Measurements from ENCODE around the gene EIF6. TPM values are rescaled to one million over a fixed set of nuclear protein-coding genes. Genes with fewer than 3 reads are reported as not detected.

Gene EIF6
- polyA plus RNA-seq, 1 experiment = 133 TPM

DNA sequence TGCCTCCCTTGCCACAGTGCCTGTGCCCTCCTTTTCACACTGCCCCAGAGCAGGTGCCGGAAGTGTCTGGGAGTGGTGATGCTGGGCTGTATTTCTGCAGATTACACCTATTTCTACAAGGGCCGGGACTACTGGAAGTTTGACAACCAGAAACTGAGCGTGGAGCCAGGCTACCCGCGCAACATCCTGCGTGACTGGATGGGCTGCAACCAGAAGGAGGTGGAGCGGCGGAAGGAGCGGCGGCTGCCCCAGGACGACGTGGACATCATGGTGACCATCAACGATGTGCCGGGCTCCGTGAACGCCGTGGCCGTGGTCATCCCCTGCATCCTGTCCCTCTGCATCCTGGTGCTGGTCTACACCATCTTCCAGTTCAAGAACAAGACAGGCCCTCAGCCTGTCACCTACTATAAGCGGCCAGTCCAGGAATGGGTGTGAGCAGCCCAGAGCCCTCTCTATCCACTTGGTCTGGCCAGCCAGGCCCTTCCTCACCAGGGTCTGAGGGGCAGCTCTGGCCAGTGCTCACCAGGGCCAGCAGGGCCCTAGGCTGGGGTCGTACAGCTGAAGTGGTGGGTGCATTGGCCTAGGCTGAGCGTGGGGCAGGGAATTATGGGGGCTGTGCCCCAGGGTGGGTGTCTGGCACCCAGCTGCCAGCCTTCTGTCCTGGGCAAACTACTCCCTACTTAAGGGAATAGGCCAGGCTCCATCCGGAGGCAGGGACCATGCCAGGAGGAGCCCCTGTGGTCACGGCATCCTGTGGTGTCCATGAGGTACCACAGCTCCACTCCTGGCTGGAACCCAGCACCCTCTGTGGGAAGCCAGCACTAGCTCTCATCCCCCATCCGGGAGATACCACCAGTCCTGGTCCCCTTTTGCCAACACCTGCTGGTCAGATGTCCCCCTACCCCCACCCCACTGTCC is 10.1 kb downstream of the EIF6 start:
- Histone ChIP-seq H3K4me3 (ENCODE audit: low read depth, low read length) (no peak overlapping the region), H3K27ac (ENCODE audit: low read depth, low read length) (no peak overlapping the region), H3K9me3 (ENCODE audit: control insufficient read depth, insufficient read depth, low read length) (no peaks in the 10 kb centered on the region; the same call in 1 of the 2 replicates), H3K27me3 (ENCODE audit: control insufficient read depth, insufficient read depth, low read length) (no peaks in the 10 kb centered on the region)
- ChIA-PET POLR2A (interaction anchor here (0.6 to 0.8 kb wide), 2 partner anchors 10 to 208 kb away, joined by 3 read pairs; partner anchors contain the start of gene EIF6), CTCF (interaction anchor here (3.5 kb wide), 1 partner anchor 130 kb away, joined by 10 read pairs; no protein-coding TSS in a partner anchor)
- DNase-seq (ENCODE audit: low read depth, low spot score) = no peak
- TF ChIP-seq, protein P1, sequence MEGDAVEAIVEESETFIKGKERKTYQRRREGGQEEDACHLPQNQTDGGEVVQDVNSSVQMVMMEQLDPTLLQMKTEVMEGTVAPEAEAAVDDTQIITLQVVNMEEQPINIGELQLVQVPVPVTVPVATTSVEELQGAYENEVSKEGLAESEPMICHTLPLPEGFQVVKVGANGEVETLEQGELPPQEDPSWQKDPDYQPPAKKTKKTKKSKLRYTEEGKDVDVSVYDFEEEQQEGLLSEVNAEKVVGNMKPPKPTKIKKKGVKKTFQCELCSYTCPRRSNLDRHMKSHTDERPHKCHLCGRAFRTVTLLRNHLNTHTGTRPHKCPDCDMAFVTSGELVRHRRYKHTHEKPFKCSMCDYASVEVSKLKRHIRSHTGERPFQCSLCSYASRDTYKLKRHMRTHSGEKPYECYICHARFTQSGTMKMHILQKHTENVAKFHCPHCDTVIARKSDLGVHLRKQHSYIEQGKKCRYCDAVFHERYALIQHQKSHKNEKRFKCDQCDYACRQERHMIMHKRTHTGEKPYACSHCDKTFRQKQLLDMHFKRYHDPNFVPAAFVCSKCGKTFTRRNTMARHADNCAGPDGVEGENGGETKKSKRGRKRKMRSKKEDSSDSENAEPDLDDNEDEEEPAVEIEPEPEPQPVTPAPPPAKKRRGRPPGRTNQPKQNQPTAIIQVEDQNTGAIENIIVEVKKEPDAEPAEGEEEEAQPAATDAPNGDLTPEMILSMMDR (IDR thresholded peaks at IDR 0.05; ENCODE audit: low read depth, low read length) = no peak

DNA sequence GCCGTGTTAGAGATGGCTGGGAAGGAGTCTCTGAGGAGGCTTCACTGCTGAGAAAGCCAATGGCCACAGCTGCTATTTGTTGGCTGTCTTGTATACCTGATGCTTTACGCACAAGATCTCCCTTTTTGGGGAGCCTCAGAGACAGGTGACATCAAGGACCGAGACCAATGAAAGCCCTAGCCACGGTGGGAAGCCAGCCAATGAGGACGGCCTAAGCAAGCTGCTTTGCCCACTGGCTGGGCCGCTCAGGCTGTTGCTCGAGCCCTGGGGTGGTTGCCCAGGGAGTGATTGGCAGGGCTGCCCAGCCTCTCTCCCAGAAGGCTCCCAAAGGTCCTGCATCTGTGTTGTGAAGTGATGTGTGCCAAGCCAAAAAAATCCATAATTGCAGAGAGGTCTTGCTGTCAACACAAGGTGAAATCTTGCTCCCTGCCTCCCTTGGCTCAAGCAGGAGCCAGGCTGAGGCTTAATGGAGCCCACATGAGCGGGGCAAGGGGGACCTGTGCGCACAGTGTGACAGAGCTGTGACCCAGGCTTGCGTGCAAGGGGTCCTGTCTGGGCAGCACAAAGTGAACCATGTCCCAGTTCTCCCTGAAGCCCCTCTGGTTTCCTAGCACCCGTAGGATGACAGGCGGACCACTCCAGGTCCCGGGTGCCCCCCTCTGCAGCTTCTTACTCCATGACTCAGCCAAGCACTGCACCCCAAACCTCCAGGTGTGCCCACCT is 11.0 kb downstream of the EIF6 start:
- Histone ChIP-seq H3K27ac (ENCODE audit: low read depth, low read length) (no peak overlapping the region), H3K27me3 (ENCODE audit: control insufficient read depth, insufficient read depth, low read length) (no peaks in the 10 kb centered on the region), H3K4me3 (ENCODE audit: low read depth, low read length) (no peak overlapping the region), H3K9me3 (ENCODE audit: control insufficient read depth, insufficient read depth, low read length) (no peaks in the 10 kb centered on the region; the same call in 1 of the 2 replicates)
- TF ChIP-seq, protein P1 (IDR thresholded peaks at IDR 0.05; ENCODE audit: low read depth, low read length) = no peak
- no peak for DNase-seq (ENCODE audit: low read depth, low spot score)
- ChIA-PET POLR2A (interaction anchor here (0.7 to 0.8 kb wide), 2 partner anchors 127 to 275 kb away, joined by 3 to 4 read pairs; no protein-coding TSS in a partner anchor), CTCF (interaction anchor here (1.0 to 3.5 kb wide), 3 partner anchors 129 to 191 kb away, joined by 5 to 13 read pairs (median 10); no protein-coding TSS in a partner anchor)

DNA sequence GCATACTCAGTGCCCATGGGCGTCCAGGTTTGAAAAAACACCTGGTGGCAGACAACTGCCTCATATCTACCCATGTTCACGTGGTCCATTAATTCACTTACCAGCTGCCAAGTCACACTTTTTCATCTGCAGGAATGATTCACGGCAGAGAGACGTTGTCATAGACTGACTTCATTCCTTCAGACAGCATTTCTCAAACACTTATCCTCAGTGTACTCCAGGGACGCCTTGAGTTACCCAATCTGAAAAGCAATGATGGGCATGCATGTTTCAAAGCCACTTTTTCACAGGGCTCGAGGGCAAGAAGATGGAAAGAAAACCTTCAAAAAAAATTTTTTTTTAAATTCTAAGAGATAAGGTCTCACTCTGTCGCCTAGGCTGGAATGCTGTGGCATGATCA is 12.7 kb downstream of the EIF6 start:
- CTCF ChIA-PET = interaction anchor here (0.5 to 3.5 kb wide), 3 partner anchors 123 to 176 kb away, joined by 3 to 10 read pairs (median 6); no protein-coding TSS in a partner anchor
- TF ChIP-seq, protein P1 (IDR thresholded peaks at IDR 0.05; ENCODE audit: low read depth, low read length) = no peak
- H3K27me3 ChIP-seq (ENCODE audit: control insufficient read depth, insufficient read depth, low read length) = no peaks in the 10 kb centered on the region
- H3K4me3 ChIP-seq (ENCODE audit: low read depth, low read length) = no peak overlapping the region
- H3K27ac ChIP-seq (ENCODE audit: low read depth, low read length) = no peak overlapping the region
- no peak for DNase-seq (ENCODE audit: low read depth, low spot score)
- H3K9me3 ChIP-seq (ENCODE audit: control insufficient read depth, insufficient read depth, low read length) = no peaks in the 10 kb centered on the region; the same call in 1 of the 2 replicates
- POLR2A ChIA-PET = no interaction called here

DNA sequence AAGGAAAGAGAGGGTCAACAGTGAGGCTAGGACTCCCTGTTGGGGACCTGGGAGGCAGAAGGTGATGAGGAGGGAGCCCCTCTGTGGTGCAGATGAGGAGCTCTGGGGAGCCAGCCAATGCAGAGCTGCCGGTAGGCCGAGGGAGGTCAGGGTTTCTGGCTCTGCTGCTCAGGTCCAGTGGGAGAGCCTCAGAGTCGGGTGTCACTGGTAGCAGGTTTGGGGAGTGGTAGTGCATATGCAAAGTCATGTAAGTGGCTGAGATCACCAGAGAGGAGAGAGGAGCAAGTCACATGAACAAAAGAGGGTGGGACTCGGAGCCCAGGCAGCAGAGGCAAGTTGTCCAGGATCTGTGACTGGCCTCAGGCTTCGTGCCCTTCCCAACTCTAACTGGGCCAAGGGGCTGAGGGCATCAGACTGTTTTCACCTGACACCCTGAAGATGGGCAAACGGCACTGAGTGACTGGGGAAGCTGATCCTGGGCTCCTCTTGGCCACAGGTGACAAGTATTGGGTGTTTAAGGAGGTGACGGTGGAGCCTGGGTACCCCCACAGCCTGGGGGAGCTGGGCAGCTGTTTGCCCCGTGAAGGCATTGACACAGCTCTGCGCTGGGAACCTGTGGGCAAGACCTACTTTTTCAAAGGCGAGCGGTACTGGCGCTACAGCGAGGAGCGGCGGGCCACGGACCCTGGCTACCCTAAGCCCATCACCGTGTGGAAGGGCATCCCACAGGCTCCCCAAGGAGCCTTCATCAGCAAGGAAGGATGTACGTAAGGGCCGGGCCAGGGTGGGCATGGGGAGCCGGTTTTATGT is 13.3 kb downstream of the EIF6 start:
- POLR2A ChIA-PET = no interaction called here
- DNase-seq (ENCODE audit: low read depth, low spot score) = no peak
- CTCF ChIA-PET = interaction anchor here (0.7 to 4.8 kb wide), 4 partner anchors 126 to 176 kb away, joined by 3 to 37 read pairs (median 6); no protein-coding TSS in a partner anchor
- Histone ChIP-seq H3K9me3 (ENCODE audit: control insufficient read depth, insufficient read depth, low read length) (no peaks in the 10 kb centered on the region; the same call in 1 of the 2 replicates), H3K27ac (ENCODE audit: low read depth, low read length) (no peak overlapping the region), H3K27me3 (ENCODE audit: control insufficient read depth, insufficient read depth, low read length) (no peaks in the 10 kb centered on the region), H3K4me3 (ENCODE audit: low read depth, low read length) (no peak overlapping the region)
- TF ChIP-seq, protein P1 (IDR thresholded peaks at IDR 0.05; ENCODE audit: low read depth, low read length) = no peak
